Vagina (tissue), 2 donors: ENCODE data around the gene POU2F3.

Experiments used
- CTCF ChIP-seq, 3 experiments: fragments of 450-650 bp in 2 of 3; fragments of 200-600 bp in 1 of 3; sonication (generic) in 1 of 3; IDR thresholded peaks; one replicate each; pipeline ENCODE4 v1.5.1; 2017 to 2019; ENCODE audit warnings: antibody characterized with exemption in 3 of 3, mild to moderate bottlenecking in 2 of 3, moderate library complexity in 2 of 3
- POLR2A ChIP-seq, 2 donors: fragments of 450-650 bp; IDR thresholded peaks; one replicate each; pipeline ENCODE4 v1.6.1; 2017; ENCODE audit warnings: antibody characterized with exemption in 2 of 2, mild to moderate bottlenecking in 2 of 2, moderate library complexity in 2 of 2

- TF ChIP-seq CTCF (IDR thresholded peaks at IDR 0.05) (no peak), POLR2A (IDR thresholded peaks at IDR 0.05) (no peak)
Observed at GRCh38 chr11:120199613-120200012, 40.3 kb upstream of the POU2F3 start.
